A172 (cell line): Measurements from ENCODE around the gene CEP85L. TPM values are rescaled to one million over a fixed set of nuclear protein-coding genes. Genes with fewer than 3 reads are reported as not detected.
"Not testable (repeated sequence)": the region's sequence is repeated elsewhere in the genome, so short reads cannot be mapped to it uniquely, and the experiment has no call there.

ENCODE experiments used
- DNase-seq: peaks from one replicate; pipeline ENCODE4 v3.0.0-alpha.2; 2015; ENCODE audit warnings: low spot score
- total RNA-seq: library from RNA; depleted of rRNA; stranded (reverse); fragments of >200 nt; shearing (Covaris generic); gene quantifications from 2 replicates; pipeline ENCODE4 v1.2.3, GENCODE V29; 2014

Gene CEP85L
- total RNA-seq, 1 experiment from 2014 or later, result 5.0 TPM

- no peak for DNase-seq
Observed at GRCh38 chr6:118500130-118501015, 151.0 kb downstream of the CEP85L start.

GRCh38 chr6:118495485-118496280 is 155.7 kb downstream of the CEP85L start:
- no peak for DNase-seq

DNA sequence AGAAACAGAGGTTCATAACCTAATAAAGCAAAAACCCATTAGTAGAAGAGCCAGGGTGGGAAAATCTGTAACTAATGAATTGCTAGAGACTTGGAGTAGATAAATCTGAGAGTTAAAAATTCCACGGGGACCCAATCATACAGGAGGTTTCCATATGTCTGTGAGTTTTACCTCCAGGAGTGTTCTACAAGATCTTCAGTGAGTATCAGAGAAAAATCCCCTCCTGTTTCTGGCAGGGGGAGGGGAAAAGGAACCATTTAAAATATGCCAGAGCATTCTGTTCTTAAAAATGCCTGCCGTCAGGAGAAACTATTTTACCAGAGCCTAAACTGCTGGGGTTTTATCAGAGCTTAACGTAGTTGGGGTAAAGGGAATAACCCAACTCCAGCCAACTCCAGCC is 157.3 kb downstream of the CEP85L start:
- no peak for DNase-seq

- DNase-seq, result no peak
Observed at GRCh38 chr6:118489990-118490389, 161.4 kb downstream of the CEP85L start.

- DNase-seq, result no peak
Observed at GRCh38 chr6:118488631-118489030, 162.8 kb downstream of the CEP85L start.

GRCh38 chr6:118485601-118486550 is 165.5 kb downstream of the CEP85L start:
- DNase-seq, result no peak

- no peak for DNase-seq
Observed at GRCh38 chr6:118476551-118476950, 174.8 kb downstream of the CEP85L start.

- no peak for DNase-seq
Observed at GRCh38 chr6:118473266-118473665, 178.1 kb downstream of the CEP85L start.

- DNase-seq, result no peak
Observed at GRCh38 chr6:118469468-118469867, 181.9 kb downstream of the CEP85L start.

- DNase-seq, result no peak
Observed at GRCh38 chr6:118468682-118469465, 182.5 kb downstream of the CEP85L start.

- no peak for DNase-seq
Observed at GRCh38 chr6:118467181-118467580, 184.2 kb downstream of the CEP85L start.

- DNase-seq, result no peak
Observed at GRCh38 chr6:118464620-118465019, 186.8 kb downstream of the CEP85L start.

DNA sequence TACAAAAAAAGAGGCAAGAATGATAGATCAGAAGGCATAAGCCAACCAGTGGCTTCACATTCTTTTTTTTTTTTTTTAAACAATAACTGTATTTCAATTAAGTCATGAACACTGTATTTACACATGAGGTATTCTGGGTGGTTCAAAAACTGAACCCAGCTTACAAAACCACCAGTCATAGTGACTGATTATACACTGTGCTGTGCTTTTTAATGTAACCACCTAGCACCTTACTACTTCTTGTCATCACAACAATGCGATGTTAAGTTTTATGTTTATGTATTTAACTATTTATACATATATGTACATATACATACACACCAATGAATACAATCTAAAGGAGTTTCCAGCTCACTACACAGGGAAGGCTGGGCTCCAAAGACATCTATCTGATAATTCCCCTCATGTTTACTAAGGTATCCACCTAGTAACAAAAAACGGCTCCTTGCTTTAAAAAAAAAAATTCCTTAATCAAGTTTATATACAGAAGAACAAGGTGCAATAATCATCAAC is 190.4 kb downstream of the CEP85L start:
- no peak for DNase-seq

DNA sequence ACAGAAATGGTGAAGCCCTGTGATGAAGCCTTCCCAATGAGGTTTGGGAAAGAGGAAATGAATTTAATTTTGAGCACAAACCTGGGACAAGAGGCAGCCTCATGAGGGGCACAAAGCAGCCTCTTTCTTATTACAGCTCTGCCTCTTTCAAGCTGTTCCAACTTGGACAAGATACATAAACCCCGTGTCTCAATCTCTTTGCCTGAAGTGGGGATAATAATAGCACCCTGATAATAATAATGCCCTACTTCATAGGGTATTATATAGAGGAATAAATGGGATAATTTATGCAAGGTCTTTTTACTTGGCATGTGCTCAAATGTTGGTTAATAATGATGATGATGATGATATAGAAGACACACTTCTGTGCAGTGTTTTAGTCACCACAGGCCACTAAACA is 194.4 kb downstream of the CEP85L start:
- DNase-seq, result no peak

DNA sequence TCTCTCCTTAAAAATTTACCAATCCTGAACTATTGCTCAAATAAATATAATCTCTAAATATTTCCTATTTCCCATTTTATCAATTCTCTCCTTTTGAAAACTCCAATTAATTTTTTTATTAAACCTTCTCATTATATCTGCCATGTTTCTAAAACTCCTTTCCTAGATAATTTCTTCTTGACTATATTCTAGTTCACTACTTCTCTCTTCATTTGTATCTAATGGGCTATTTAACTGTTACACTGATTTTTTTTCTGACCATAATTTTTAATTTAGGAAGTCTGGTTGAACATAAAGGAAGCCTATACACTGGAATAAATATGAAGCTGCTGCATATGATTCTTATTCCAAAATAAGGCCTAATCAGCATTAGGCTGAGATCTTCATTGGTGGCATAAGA is 199.6 kb downstream of the CEP85L start:
- no peak for DNase-seq

DNA sequence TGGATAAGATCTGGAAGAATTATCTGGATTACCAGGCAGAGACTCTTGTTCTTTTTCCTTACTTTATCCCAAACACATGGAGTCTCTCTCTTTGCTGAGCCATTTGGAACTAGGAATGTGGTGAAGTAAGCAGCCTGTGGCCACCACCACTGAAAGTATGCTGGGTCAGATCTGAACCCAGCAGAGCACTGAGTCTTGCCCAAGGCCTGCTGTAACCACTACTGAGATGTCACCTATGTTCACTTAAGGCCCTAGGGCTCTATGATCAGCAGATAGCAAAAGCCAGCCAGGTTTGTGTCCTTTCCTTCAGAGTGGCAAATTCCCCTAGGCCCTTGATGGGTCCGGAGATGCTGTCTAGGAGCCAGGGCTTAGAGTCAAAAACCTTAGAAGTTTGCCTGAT is 206.6 kb downstream of the CEP85L start:
- DNase-seq, result no peak

DNA sequence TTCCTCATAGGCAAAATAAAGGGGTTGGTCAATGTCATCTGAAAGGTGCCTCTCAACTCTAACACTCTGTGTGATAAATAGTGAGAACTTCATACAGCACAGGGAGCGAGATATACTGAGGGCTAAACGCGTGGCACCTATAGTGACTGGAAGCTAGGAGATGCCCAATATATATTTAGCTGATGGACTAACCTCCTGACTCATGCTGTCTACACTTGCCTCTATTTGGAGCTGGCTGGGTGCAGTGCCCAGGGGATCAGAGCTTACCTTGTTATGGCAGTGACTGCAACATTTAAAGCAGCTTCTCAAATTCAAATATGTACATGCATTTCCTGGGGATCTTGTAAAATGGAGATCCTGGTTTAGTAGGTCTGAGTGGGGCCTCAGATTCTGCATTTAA is 214.9 kb downstream of the CEP85L start:
- no peak for DNase-seq

DNA sequence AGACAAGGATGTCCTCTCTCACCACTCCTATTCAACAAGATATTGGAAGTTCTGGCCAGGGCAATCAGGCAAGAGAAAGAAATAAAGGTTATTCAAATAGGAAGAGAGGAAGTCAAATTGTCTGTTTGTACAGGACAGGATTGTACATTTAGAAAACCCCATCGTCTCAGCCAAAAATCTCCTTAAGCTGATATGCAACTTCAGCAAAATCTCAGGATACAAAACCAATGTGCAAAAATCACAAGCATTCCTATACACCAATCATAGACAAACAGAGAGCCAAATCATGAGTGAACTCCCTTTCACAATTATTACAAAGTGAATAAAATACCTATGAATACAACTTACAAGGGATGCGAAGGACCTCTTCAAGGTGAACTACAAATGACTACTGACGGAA is 217.2 kb downstream of the CEP85L start:
- DNase-seq, result not testable (repeated sequence)

- not testable (repeated sequence) for DNase-seq
Observed at GRCh38 chr6:118421312-118421711, 230.1 kb downstream of the CEP85L start.
